GM21619 (cell line): ENCODE results near the gene PDPK1.
A peak's percentile ranks its signal among the peaks of the same experiment; 100 is the strongest.

Experiments
- ATAC-seq: cut with Tn5 transposase; IDR thresholded peaks from one replicate; pipeline ENCODE4 v1.9.1; 2021; ENCODE audit not compliant: unreplicated experiment

PDPK1 gene

DNA sequence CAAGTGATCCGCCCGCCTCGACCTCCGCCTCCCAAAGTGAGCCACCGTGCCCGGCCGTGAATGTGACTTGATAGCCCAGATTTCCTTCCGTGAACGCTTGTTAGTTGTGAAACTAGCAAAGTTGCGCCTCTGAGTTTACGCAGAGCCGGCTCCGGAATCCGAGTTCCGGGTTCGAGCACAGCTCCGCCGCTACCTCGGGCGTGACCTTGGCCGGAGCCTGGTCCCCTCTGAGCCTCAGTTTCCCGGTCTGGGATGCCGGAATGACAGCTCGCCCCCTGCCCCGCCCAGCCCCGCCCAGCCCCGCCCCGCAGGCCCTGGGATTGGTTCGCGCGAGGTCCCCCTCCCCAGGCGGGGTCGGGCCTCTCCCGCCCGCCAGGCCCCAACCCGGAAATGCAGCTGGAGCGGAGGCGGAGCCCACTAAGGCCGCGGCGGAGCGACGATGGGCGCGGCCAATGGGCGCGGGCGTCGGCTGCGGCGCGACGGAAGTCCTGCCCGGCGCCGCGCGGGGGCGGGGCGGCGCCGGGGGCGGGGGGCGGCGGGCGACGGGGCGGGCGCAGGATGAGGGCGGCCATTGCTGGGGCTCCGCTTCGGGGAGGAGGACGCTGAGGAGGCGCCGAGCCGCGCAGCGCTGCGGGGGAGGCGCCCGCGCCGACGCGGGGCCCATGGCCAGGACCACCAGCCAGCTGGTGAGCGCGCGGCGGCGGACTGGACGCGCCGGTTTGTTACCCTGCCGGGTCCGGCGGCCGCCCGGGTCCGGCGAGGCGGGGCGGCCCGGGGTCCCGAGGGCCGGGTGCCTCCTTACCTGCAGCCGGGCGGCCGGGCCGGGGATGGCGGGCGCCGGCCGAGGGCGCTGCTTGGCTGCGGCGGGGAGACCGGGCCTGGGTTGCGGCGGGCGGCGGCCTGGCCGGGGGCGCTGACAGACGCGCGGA lies at the start of gene PDPK1:
Gene PDPK1 (plus strand): TSS at position 571 of the 929 bp plus-strand sequence. CDS start 92 bp downstream, at position 663.
- peak; percentile 82 for ATAC-seq

- no peak for ATAC-seq
Measured at GRCh38 chr16:2489581-2489980, 48.2 kb upstream of the PDPK1 start.

DNA sequence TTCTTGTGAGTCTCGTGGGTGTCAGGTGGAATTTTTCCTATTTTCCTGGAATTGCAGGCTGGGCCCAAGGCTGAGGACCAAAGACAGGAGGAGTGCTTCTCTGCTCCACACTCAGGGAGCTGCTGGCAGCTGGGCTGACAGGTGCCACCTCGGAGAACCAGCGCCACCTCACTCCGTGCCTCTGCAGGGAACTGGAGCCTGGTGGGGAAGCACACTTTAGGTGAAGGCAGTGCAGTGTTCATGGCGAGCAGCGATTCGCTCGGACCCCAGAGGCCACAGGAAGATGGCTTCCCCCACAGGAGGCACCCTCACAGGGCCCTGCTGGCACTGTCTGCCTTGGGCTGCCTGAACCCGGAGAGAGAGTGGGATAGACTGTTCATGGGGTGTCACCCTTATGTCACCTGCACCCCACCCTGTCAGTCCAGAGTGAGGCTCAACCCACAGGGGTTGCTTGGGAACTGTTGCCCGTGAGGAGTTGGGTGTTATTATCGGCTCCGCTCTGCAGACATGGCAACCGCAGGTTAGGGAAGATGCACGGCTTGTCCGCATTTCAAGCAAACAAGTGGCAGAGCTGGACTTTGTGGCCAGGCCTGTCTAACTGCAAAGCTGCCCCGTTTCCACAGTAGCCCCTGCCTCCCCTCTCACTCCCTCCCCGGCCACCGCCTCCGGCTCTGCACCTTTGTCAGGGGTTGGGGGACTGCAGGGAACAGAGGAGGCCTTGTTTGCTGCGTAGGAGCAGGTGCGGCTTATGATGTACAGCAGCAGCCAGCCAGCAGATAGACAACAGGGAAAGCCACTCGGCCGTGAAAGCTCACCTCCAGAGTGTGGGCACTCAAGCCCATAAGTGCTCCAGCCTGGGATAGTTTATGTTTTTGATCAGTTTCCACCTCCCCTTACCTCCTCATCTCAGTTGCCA lies 47.4 kb upstream of the PDPK1 start:
- no peak for ATAC-seq

GRCh38 chr16:2492292-2492691 lies 45.5 kb upstream of the PDPK1 start:
- no peak for ATAC-seq

DNA sequence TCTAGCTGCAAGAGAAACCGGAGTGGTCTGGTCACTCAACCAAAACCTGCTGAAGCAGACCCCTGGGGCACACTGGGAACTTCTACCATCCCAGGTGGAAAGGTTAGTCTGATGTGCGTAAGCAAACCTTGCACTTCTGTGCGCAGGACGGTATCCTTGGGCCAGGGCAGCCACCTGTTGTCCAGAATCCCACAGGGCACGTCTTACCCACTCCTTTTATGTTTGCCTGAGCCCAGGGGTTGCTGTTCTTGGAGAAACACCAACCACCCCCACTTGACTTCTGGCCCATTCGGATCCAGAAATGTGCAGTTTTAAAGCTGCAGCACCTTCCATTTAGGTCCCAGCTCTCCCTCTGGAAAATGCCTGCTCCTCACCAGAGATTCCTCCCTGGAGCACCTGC lies 44.2 kb upstream of the PDPK1 start:
- ATAC-seq: no peak

- no peak for ATAC-seq
Measured at GRCh38 chr16:2494616-2495015, 43.2 kb upstream of the PDPK1 start.

DNA sequence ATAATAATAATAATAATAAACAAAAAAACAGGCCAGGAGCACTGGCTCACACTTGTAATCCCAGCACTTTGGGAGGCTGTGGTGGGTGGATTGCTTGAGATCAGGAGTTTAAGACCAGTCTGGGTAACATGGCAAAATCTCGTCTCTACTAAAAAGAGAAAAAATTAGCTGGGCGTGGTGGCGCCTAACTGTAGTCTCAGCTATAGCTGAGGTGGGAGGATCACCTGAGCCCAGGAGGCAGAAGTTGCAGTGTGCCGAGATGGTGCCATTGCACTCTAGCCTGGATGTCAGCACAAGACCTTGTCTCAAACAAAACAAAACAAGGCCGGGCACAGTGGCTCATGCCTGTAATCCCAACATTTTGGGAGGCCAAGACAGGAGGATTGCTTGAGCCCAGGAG lies 42.8 kb upstream of the PDPK1 start:
- no peak for ATAC-seq

DNA sequence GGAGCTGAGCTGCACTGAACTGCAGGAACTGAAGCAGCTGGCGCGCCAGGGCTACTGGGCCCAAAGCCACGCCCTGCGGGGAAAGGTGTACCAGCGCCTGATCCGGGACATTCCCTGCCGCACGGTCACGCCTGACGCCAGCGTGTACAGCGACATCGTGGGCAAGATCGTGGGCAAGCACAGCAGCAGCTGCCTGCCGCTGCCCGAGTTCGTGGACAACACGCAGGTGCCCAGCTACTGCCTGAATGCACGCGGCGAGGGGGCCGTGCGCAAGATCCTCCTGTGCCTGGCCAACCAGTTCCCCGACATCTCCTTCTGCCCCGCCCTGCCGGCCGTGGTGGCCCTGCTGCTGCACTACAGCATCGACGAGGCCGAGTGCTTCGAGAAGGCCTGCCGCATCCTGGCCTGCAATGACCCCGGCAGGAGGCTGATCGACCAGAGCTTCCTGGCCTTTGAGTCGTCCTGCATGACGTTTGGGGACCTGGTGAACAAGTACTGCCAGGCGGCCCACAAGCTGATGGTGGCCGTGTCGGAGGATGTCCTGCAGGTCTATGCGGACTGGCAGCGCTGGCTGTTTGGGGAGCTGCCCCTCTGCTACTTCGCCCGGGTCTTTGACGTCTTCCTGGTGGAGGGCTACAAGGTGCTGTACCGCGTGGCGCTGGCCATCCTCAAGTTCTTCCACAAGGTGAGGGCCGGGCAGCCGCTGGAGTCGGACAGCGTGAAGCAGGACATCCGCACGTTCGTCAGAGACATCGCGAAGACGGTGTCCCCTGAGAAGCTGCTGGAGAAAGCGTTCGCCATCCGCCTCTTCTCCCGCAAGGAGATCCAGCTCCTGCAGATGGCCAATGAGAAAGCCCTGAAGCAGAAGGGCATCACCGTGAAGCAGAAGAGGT lies 41.4 kb upstream of the PDPK1 start:
- ATAC-seq: no peak

DNA sequence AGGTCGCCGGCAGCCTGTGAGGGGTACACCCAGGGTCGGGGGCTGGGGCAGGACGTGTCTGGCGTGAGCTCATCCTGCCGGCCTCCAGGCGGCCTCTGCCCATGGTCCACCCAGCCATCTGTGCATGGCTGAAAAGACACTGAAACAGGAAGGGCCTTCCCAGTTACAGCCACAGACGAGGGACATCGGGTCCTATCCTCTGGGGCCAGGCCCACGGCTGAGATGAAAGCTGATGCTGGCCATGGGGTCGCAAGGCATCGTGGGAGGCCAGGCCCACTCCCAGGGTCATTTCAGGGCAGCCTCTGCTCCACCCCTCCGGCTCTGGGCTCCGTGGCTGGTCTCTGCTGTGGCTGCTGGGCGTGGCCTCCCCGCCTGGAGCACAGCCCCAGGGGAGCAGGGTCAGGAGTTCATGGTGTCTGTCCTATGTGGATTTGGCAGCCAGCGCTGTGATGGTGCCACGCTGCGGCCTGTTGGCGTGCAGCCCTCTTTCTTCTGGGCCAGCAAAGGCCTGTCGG lies 40.6 kb upstream of the PDPK1 start:
- no peak for ATAC-seq

GRCh38 chr16:2497695-2498484 lies 39.9 kb upstream of the PDPK1 start:
- no peak for ATAC-seq

DNA sequence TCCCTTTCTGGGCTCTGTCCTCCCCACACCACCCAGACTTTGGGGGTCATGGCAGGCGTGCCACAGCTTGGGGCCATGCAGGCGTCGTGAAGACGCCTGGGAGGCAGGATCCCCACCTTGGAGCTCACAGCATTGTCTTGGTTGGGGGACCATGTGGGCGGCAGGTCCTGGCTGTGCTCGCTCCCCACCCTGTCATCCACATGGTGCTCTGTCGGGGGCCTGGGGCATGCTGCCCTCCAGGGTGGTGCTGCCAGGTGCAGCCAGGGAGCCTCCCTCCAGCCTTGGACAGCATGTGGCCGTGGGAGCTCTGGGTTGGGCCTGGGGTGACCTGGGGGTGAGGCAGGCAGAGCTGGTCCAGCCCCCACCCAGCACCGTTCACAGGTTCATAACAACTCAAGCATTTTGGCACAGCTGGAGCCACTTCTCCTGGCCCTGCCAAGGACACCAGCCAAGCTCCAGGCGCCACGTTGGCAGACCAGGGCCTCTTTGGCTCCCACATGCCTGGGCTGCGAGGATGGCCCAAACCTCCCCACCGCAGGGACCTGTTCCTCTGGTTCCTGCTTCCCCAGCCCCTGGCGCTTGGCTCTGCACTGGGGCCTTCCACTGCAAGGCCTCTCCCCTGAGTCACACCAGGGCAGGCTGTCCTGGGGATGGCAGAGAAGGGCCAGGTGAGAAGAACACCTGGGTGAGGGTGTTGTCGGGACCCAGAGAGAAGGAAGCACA lies 39.1 kb upstream of the PDPK1 start:
- ATAC-seq: no peak

DNA sequence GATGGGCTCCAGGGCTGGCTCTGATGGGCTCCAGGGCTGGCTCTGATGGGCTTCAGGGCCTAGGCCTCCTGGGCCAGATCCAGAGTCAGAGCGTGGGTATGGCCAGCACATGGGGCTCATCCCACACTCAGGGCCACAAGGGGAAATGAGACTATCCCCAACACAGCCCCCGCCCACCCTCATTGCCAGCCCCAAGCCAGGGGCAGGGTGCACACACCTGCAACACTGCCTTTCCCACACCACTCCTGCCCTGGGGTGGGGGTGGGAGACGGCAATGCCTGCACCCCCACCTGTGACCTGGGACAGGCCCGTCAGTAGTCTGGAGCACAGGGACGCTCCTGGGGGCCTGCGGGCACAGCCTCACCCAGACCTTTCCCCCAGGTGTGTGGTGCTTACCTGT lies 38.4 kb upstream of the PDPK1 start:
- ATAC-seq: no peak

- ATAC-seq: no peak
Measured at GRCh38 chr16:2499890-2500429, 37.9 kb upstream of the PDPK1 start.

DNA sequence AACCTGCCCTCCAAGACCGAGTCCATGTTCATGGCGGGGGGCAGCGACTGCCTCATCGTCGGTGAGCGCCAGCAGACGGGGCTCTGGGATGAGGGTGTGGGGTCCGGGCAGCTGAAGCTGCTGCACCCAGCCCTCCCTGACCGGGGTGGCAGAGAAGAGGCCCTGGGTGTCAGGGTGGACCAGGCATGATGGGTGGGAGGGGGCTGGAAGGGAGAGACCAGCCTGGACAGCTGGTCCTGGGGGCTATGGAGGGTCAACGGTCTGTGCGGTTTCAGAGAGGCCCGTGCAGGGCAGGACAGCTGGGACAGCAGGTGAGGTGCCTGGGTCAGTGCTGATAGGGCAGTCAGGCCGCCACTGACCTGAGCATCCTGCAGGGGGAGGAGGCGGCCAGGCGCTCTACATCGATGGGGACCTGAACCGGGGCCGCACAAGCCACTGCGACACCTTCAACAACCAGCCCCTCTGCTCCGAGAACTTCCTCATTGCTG lies 37.3 kb upstream of the PDPK1 start:
- no peak for ATAC-seq

DNA sequence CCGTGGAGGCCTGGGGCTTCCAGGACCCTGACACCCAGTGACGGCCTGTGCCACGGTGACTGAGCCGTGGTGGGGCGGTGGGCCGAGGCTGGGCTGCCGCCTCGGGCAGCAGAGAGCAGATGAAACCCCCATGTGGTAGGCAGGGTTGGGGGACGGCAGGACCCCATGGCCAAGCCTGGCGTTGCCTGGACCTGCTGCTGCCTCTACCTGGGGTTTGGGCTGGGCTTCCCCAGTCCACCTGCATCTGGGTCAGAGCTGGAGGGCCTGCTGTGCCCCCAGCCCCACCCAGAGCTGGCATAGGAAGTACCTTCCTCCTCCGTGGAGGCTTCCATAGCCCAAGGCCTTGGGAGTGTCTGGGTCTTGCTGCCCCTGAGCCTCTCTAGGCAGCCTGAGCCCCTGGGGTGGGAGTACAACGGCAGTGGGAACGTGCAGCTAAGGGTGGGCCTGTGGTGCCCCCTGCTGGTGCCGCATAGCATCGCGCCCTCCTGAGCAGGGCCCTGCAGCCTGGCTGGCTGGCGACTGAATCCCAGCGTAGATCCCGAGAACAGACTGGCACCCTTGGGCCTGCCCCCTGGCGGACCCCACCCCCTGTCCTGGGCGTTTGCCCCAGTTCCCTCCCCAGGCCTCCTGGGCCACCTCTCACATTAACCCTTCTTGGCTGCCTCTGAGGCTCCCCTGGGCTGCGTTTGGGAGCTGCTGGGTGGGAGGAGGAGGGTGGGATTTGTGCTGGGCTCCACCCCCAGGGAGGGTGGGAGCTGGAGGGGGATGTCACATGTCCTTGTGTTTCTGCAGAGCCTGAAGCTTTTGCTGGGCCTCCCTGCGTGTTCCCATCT lies 36.7 kb upstream of the PDPK1 start:
- no peak for ATAC-seq

- no peak for ATAC-seq
Measured at GRCh38 chr16:2501946-2502895, 35.6 kb upstream of the PDPK1 start.

GRCh38 chr16:2505695-2506094 lies 32.1 kb upstream of the PDPK1 start:
- no peak for ATAC-seq
